Parathyroid adenoma (tissue), 2 donors: ENCODE data around the gene NMBR.
"Not testable (repeated sequence)": the region's sequence is repeated elsewhere in the genome, so short reads cannot be mapped to it uniquely, and the experiment has no call there.

Experiments
- H2AFZ ChIP-seq: fragments of 300-600 bp; sonication (generic); one replicate; pipeline ENCODE4 v1.7.0; 2017; ENCODE audit warnings: antibody characterized with exemption, mild to moderate bottlenecking
- H3K27ac ChIP-seq: fragments of 300-600 bp; sonication (generic); one replicate; pipeline ENCODE4 v1.7.0; 2017
- H3K27me3 ChIP-seq: fragments of 300-600 bp; sonication (generic); one replicate; pipeline ENCODE4 v1.7.0; 2017; ENCODE audit warnings: low read length; ENCODE audit not compliant: control insufficient read depth, insufficient read depth
- H3K36me3 ChIP-seq: fragments of 300-600 bp; sonication (generic); one replicate; pipeline ENCODE4 v1.7.0; 2017; ENCODE audit warnings: low read length; ENCODE audit not compliant: control insufficient read depth, insufficient read depth
- H3K4me1 ChIP-seq: fragments of 300-600 bp; sonication (generic); one replicate; pipeline ENCODE4 v1.7.0; 2017; ENCODE audit warnings: control low read depth
- H3K4me2 ChIP-seq: fragments of 300-600 bp; sonication (generic); one replicate; pipeline ENCODE4 v1.7.0; 2017; ENCODE audit warnings: low read length
- H3K4me3 ChIP-seq: fragments of 300-600 bp; sonication (generic); one replicate; pipeline ENCODE4 v1.7.0; 2017; ENCODE audit warnings: low read depth, low read length
- H3K79me2 ChIP-seq: fragments of 300-600 bp; sonication (generic); one replicate; pipeline ENCODE4 v1.7.0; 2017; ENCODE audit warnings: control low read depth
- H3K9ac ChIP-seq: fragments of 300-600 bp; sonication (generic); one replicate; pipeline ENCODE4 v1.7.0; 2017; ENCODE audit warnings: mild to moderate bottlenecking
- H3K9me3 ChIP-seq: fragments of 300-600 bp; sonication (generic); one replicate; pipeline ENCODE4 v1.7.0; 2017; ENCODE audit warnings: low read length; ENCODE audit not compliant: control insufficient read depth
- CTCF ChIP-seq: fragments of 300-600 bp; sonication (generic); IDR thresholded peaks from one replicate; pipeline ENCODE4 v1.7.0; 2017; ENCODE audit warnings: antibody characterized with exemption, mild to moderate bottlenecking
- donor health status: primary hyperparathyroidism.

The NMBR gene

DNA sequence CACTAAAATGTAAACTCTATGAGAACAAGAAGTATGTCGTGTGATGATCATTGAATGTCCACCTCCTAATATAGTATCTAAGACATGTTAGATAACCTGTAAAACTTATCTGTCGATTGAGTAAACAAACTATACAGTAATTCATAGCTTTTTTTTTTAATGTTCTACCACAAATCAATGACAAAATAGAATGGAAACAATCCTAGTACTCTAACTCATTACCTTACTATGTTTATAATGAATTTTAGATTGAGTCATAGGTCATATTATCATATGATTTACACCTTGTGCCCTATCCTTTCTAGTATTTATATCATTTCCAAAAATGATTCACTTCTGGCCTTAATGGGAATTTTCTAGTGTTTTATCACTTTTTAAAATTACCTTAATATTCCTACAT lies 6.3 kb upstream of the NMBR start:
- H3K9ac ChIP-seq = no peak overlapping the region
- H3K36me3 ChIP-seq = no peaks in the 10 kb centered on the region

DNA sequence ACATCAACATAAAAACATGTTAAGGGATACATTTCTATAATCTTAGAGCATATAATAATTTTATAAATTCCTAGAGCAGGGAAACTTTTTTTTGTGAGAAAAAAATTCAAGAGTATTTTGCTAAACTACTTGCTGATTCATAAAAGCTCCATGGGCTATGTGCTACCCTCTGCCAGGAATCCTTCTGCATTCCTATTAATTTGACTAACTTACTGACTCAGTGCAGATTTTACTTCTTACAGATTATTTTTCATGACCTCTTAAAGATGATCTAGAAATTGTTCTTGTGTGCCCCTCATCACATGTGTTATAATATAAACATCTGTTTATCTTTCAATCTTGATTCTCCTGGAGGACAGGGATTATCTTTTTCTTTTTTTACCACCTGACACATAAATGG lies 5.8 kb upstream of the NMBR start:
- Histone ChIP-seq H3K9me3 (no peaks in the 10 kb centered on the region), H3K27me3 (no peaks in the 10 kb centered on the region), H2AFZ (no peak overlapping the region), H3K79me2 (peaks cover 10% of the 10 kb centered on the region), H3K9ac (no peak overlapping the region), H3K36me3 (no peaks in the 10 kb centered on the region), H3K4me3 (no peak overlapping the region), H3K4me2 (no peak overlapping the region), H3K27ac (no peak overlapping the region), H3K4me1 (peaks cover 14% of the 10 kb centered on the region)
- no peak for TF ChIP-seq CTCF

More for the DNA sequence above, 6.3 kb upstream of the NMBR start:
- Histone ChIP-seq H3K79me2 (peaks cover 14% of the 10 kb centered on the region), H3K4me2 (no peak overlapping the region), H3K4me3 (no peak overlapping the region), H2AFZ (no peak overlapping the region), H3K4me1 (peaks cover 12% of the 10 kb centered on the region), H3K27me3 (no peaks in the 10 kb centered on the region), H3K9me3 (no peaks in the 10 kb centered on the region), H3K27ac (no peak overlapping the region)
- no peak for TF ChIP-seq CTCF

DNA sequence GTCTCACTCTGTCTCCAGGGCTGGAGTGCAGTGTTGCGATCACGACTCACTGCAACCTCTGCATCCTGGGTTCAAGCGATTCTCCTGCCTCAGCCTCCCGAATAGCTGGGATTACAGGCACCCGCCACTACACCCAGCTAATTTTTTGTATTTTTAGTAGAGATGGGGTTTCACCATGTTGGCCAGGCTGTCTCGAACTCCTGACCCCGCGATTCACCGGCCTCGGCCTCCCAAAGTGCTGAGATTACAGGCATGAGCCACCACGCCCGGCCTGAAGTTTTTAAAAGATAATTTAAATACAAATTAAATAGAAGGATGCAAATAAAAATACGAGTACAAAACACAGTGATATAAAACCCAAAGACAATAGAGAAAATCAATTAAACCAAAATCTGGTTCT lies 5.4 kb downstream of the NMBR start:
- H2AFZ ChIP-seq, H3K27ac ChIP-seq, H3K36me3 ChIP-seq, H3K9ac ChIP-seq, H3K27me3 ChIP-seq, H3K4me3 ChIP-seq, H3K9me3 ChIP-seq, H3K4me2 ChIP-seq, H3K79me2 ChIP-seq, H3K4me1 ChIP-seq: not testable (repeated sequence)

DNA sequence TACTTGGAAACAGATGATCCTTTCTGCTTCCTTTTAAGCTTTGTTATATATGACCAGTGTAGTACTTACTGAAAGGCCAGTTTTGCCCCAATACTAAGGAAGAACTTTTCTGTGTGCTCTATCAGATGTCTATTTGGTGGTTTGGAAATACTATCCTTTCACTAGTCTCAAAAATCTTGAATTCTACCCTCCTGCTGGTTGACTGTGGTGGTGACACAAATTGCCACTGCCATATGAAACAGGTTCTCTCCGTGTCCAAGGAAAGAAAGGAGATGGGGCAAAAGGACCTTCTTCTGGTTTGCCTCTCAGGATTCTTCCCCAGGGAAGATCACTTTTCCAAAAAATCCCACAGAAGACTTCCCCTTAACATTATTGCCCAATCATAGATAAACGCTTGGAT lies 8.0 kb downstream of the NMBR start:
- Histone ChIP-seq H3K9ac (no peak overlapping the region), H3K9me3 (no peaks in the 10 kb centered on the region), H3K4me2 (no peak overlapping the region), H3K4me1 (no peaks in the 10 kb centered on the region), H3K4me3 (no peak overlapping the region), H3K27me3 (no peaks in the 10 kb centered on the region), H3K36me3 (no peaks in the 10 kb centered on the region), H3K27ac (no peak overlapping the region), H2AFZ (no peak overlapping the region), H3K79me2 (no peaks in the 10 kb centered on the region)
- no peak for TF ChIP-seq CTCF

- no peaks in the 10 kb centered on the region for H3K36me3 ChIP-seq
- no peak within 1 kb of the TSS for H3K9ac ChIP-seq
- no peak within 1 kb of the TSS for H3K4me2 ChIP-seq
- peaks cover 6% of the 10 kb centered on the region for H3K27me3 ChIP-seq
- H3K79me2 ChIP-seq = no peaks in the 10 kb centered on the region
- no peaks in the 10 kb centered on the region for H3K4me1 ChIP-seq
- H3K4me3 ChIP-seq = no peak within 1 kb of the TSS
- no peak for TF ChIP-seq CTCF
- no peak within 1 kb of the TSS for H2AFZ ChIP-seq
- no peaks in the 10 kb centered on the region for H3K9me3 ChIP-seq
- H3K27ac ChIP-seq = no peak within 1 kb of the TSS
Measured at GRCh38 chr6:142132625-142133024, 14.3 kb downstream of the NMBR start, which contains the start of gene GJE1. Gene GJE1 (plus strand): TSS chr6:142132925. CDS start chr6:142133159, 234 bp downstream.
